Adrenal gland (tissue), 19 donors: Measurements from ENCODE around the gene SMIM31. TPM values are rescaled to one million over a fixed set of nuclear protein-coding genes. Genes with fewer than 3 reads are reported as not detected.

Source experiments
- DNase-seq, 7 donors: peaks; one replicate each; pipeline ENCODE4 v3.0.0-alpha.2; 2019 to 2020
- H3K27ac ChIP-seq, 5 donors: fragments of 200-600 bp; sonication (generic) in 4 of 5; 1 replicate in 3 of 5; 2 replicates in 2 of 5; pipeline versions ENCODE4 v1.5.1 to v1.8.0; 2016 to 2020; ENCODE audit warnings: mild to moderate bottlenecking in 1 of 5
- H3K27me3 ChIP-seq: fragments of 200-600 bp; 2 replicates; pipeline ENCODE4 v1.8.0; 2021
- H3K36me3 ChIP-seq, 2 donors: fragments of 200-600 bp; replicated peaks in 1 of 2; 1 replicate in 1 of 2; 2 replicates in 1 of 2; pipeline versions ENCODE4 v1.5.1 to v1.8.0; 2018 to 2022
- H3K4me1 ChIP-seq, 2 donors: fragments of 200-600 bp; replicated peaks in 1 of 2; 1 replicate in 1 of 2; 2 replicates in 1 of 2; pipeline versions ENCODE4 v1.5.1 to v1.8.0; 2018 to 2021
- H3K4me3 ChIP-seq, 4 donors: fragments of 200-600 bp; sonication (generic) in 3 of 4; one replicate each; pipeline ENCODE4 v1.5.1; 2016 to 2018
- H3K9me3 ChIP-seq, 3 donors: fragments of 200-600 bp; sonication (generic) in 1 of 3; replicated peaks in 1 of 3; 1 replicate in 2 of 3; 2 replicates in 1 of 3; pipeline versions ENCODE4 v1.5.1 to v1.8.0; 2016 to 2021
- CTCF ChIP-seq, 6 experiments: fragments of 450-650 bp in 4 of 6; fragments of 200-600 bp in 2 of 6; sonication (generic) in 1 of 6; IDR thresholded peaks; 1 replicate in 5 of 6; 2 replicates in 1 of 6; pipeline versions ENCODE4 v1.5.1 to v1.8.0; 2016 to 2021; ENCODE audit warnings: antibody characterized with exemption in 6 of 6, mild to moderate bottlenecking in 2 of 6, moderate library complexity in 1 of 6
- POLR2A ChIP-seq, 2 donors: fragments of 450-650 bp; IDR thresholded peaks; one replicate each; pipeline ENCODE4 v1.6.1; 2017; ENCODE audit warnings: antibody characterized with exemption in 2 of 2, mild to moderate bottlenecking in 2 of 2, moderate library complexity in 1 of 2
- WGBS, 4 donors: extraction: QIAGEN DNeasy Blood & Tissue Kit in 2 of 4; methylation state at CpG; one replicate each; pipeline versions ENCODE4 v1.1.5 to v1.1.7; 2013 to 2017; 5-methylcytosine and 5-hydroxymethylcytosine counted together
- intact Hi-C, 2 donors: fragments of 100-400 bp; cut with DNase I; formaldehyde crosslinking; loops; one replicate each; pipeline versions ENCODE4 v1.14.1 to v1.15.0; 2022 to 2023
- long read RNA-seq, 10 donors: library from polyadenylated mRNA in 3 of 10; unstranded in 2 of 10; stranded (forward) in 1 of 10; transcript quantifications; one replicate each; pipeline ENCODE4 v2.0.0 and lab custom pipeline, GENCODE V29; 2021 to 2026
- polyA plus RNA-seq, 3 donors: library from polyadenylated mRNA; stranded (reverse); fragments of 200-250 nt in 2 of 3; fragments of 350-450 nt in 1 of 3; fragmentation: Illumina TruSeq in 1 of 3; extraction: RNeasy Lipid Tissue Mini Kit (QIAGEN cat#74804) in 1 of 3; gene quantifications; one replicate each; pipeline ENCODE4 v1.2.3, GENCODE V29; 2013 to 2014
- total RNA-seq, 9 donors: library from RNA; depleted of rRNA in 4 of 9; stranded (reverse); fragments of >200 nt in 4 of 9; fragments of 120-200 nt in 1 of 9; fragmentation: NEBNext Ultra II Directional in 1 of 9; extraction: Animal tissue kit (Norgen Biotek cat#: 25700) in 1 of 9; gene quantifications; one replicate each; pipeline versions ENCODE4 v1.1.0 to v1.2.4, GENCODE V29; 2013 to 2023
- donor health status: healthy with polysubstance abuse.
- donor health status: Bipolar disorder and iron deficiency.
- donor health status: DM: yes; HTN: yes; CAD: no.
- donor health status: DM: no; HTN: no; CAD: no.
- donor health status: DM: no; HTN: no; CAD: no.
- donor health status: DM: yes; HTN: yes; CAD: no.

SMIM31 gene
- total RNA-seq: not detected
- polyA plus RNA-seq: not detected
- long read RNA-seq, donor 1: 0 reads
- long read RNA-seq, donor 2: 0 reads
- long read RNA-seq, donor 3: 0 reads
- long read RNA-seq, donor 4: 0 reads
- long read RNA-seq, donor 5: 0 reads
- long read RNA-seq, donor 6: 0 reads
- long read RNA-seq, donor 7: 0 reads
- long read RNA-seq, donor 8: 0 reads
- long read RNA-seq, donor 9: 0 reads
- long read RNA-seq, donor 10: 0 reads

GRCh38 chr4:164753873-164754488 lies at the start of gene SMIM31:
Gene SMIM31 (plus strand): TSS chr4:164754131. CDS start chr4:164770444, 16,313 bp downstream.
- no peaks in the 10 kb centered on the region for H3K4me1 ChIP-seq
- no peak for DNase-seq
- H3K4me3 ChIP-seq: no peak within 1 kb of the TSS
- H3K27ac ChIP-seq: no peak within 1 kb of the TSS
- H3K9me3 ChIP-seq: no peaks in the 10 kb centered on the region
- 70 to 79% (median 72%) methylated on average over 7 of the region's 7 CpGs for WGBS, 4 donors
- TF ChIP-seq CTCF (IDR thresholded peaks at IDR 0.05) (no peak), POLR2A (IDR thresholded peaks at IDR 0.05) (no peak)
- no peaks in the 10 kb centered on the region for H3K27me3 ChIP-seq
- no peaks in the 10 kb centered on the region for H3K36me3 ChIP-seq
- intact Hi-C loops: no loop called here

GRCh38 chr4:164706675-164707074 lies 47.3 kb upstream of the SMIM31 start:
- Histone ChIP-seq H3K27me3 (no peaks in the 10 kb centered on the region), H3K4me1 (no peaks in the 10 kb centered on the region), H3K36me3 (no peaks in the 10 kb centered on the region), H3K27ac (no peak overlapping the region), H3K9me3 (no peaks in the 10 kb centered on the region), H3K4me3 (no peak overlapping the region)
- WGBS, 4 donors: 65 to 76% (median 68%) methylated on average over 4 of the region's 4 CpGs; no CpG with 5 or more reads in 1 of the 4 donors
- TF ChIP-seq POLR2A (IDR thresholded peaks at IDR 0.05): no peak
- TF ChIP-seq CTCF (IDR thresholded peaks at IDR 0.05): no peak
- intact Hi-C loops: no loop called here
- DNase-seq: no peak

- intact Hi-C loops: no loop called here
- Histone ChIP-seq H3K27me3 (no peaks in the 10 kb centered on the region), H3K4me1 (no peaks in the 10 kb centered on the region), H3K36me3 (no peaks in the 10 kb centered on the region), H3K4me3 (no peak overlapping the region), H3K27ac (no peak overlapping the region), H3K9me3 (no peaks in the 10 kb centered on the region)
- WGBS, 4 donors: 54 to 75% (median 65%) methylated on average over 3 of the region's 3 CpGs
- TF ChIP-seq POLR2A (IDR thresholded peaks at IDR 0.05) (no peak), CTCF (IDR thresholded peaks at IDR 0.05) (no peak)
- peak in 1 of 7 donors; percentile 31 for DNase-seq
These were observed 37.0 kb upstream of the SMIM31 start for GRCh38 chr4:164716901-164717300.

- Histone ChIP-seq H3K27ac (no peak overlapping the region), H3K4me3 (no peak overlapping the region), H3K4me1 (no peaks in the 10 kb centered on the region), H3K9me3 (no peaks in the 10 kb centered on the region), H3K36me3 (no peaks in the 10 kb centered on the region), H3K27me3 (no peaks in the 10 kb centered on the region)
- 78 to 92% (median 87%) methylated on average over 2 of the region's 2 CpGs for WGBS, 4 donors
- no peak for DNase-seq
- intact Hi-C loops: no loop called here
- TF ChIP-seq CTCF (IDR thresholded peaks at IDR 0.05) (no peak), POLR2A (IDR thresholded peaks at IDR 0.05) (no peak)
These were observed 35.1 kb upstream of the SMIM31 start for GRCh38 chr4:164718827-164719226.
